GM13977 (cell line): Measurements from ENCODE around the gene AGAP2.
A peak's percentile ranks its signal among the peaks of the same experiment; 100 is the strongest.

Source experiments
- DNase-seq: peaks from one replicate; pipeline ENCODE4 v3.0.0; 2012; ENCODE audit warnings: low spot score
- CTCF ChIP-seq: IDR thresholded peaks from 2 replicates; pipeline ENCODE4 v1.5.1; 2012; ENCODE audit warnings: mild to moderate bottlenecking, control low read depth; ENCODE audit not compliant: insufficient read depth; ENCODE audit errors: extremely low read depth, missing control alignments
- in situ Hi-C: fragments of 300-500 bp; cut with MboI; formaldehyde crosslinking; loops from one replicate; pipeline ENCODE4 v1.12.0; 2022; ENCODE audit warnings: low sequenced_read_pairs, low pct_unique_long_range_greater_than_20kb, mixed read lengths, inconsistent platforms; ENCODE audit not compliant: unreplicated experiment

AGAP2 gene

GRCh38 chr12:57727758-57728395 is 10.7 kb downstream of the AGAP2 start:
- peak; percentile 20 for DNase-seq

GRCh38 chr12:57726884-57727757 is 11.4 kb downstream of the AGAP2 start:
- in situ Hi-C loops = no loop called here
- peak; percentile 20 for DNase-seq
- no peak for TF ChIP-seq CTCF

More at GRCh38 chr12:57727758-57728395, 10.7 kb downstream of the AGAP2 start:
- in situ Hi-C loops = no loop called here
- TF ChIP-seq CTCF = no peak

DNA sequence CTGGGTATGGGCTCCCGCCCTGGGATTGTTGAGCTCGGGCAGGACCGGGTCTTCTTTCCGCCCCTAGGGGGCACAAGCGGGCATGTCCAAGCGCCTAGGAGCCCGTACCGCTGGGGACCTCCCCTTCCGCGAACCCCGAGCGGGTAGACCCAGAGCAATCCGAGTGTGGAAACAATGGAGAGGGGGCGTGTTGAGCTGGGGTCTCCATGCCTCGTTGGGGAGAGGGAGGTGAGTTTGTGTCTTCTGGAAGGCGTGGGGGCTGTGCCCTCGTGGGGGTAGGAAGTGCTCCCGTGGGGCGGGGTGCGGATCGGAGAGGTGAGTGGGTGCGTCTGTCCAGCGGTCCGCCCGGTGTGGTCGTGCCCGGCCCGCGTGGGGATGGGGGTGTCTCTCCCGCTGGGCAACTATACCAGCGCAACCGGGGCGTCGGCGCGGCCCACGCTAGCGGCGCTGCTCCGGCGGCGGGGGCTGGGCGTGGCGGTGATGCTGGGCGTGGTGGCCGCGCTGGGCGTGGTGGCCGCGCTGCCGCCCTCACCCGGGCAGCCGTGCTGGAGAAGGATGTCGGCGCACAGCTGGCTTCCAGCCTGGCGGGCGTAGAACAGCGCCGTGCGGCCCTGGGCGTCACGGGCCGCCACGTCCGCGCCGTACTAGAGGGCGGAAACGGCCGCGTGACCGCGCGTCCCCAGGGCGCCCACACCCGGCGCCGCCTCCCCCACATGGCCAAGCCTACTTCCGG is 12.2 kb downstream of the AGAP2 start:
- DNase-seq = no peak
- in situ Hi-C loops = no loop called here
- TF ChIP-seq CTCF = peak; percentile 17

DNA sequence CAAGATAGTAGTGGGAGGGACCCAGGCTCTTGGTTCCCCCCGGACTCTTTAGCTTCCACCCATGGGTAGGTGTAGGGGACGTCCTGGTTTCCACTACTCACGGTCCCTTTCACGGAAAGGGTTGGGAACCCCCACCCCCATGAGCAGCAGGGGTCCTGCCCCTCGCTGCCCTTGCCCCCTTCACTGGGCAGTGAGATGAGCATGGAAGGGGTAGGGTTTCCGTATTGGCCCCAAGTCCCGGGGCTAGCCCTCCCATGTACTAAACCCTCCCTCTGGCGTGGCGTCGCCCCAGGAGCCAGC is 12.7 kb downstream of the AGAP2 start:
- in situ Hi-C loops = no loop called here

DNA sequence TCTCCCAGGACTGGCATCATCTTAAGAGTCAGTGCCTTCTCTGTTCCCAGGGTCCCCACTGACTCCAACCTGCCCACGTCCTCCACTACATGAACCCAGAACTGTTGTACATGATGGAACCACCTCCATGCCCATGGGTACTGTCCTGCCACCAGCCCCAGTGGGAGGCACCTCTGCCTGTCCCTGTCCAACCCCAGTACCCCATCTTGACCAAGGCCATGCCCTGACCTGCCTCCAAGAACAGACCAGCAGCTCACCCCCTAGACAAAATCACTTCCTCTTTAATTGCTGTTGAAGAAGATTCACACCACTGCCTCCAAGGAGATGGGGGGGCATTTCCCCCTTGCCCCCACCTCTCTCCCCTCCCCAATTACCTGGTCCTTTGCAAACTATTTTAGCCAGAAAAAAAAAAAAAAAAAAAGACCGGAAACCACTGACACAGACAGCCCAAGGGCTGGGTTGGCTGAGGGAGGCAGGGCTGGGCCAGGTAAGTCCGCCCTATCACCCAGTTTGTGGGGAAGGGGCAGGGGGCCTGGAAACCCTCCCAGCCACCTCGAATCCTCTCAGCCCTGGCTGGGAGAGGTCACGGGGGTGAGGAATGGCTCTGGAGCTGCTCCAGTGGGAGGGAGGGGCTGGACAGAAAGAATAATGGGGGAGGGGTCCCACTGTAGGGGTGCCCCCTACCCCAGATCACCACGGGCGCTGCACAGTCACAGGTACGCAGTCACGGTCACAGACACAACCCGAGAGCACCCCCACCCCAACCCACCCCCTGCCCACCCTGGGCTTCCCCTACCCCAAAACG is 13.4 kb downstream of the AGAP2 start:
- no peak for TF ChIP-seq CTCF
- DNase-seq = peak; percentile 14
- in situ Hi-C loops = no loop called here

More for the DNA sequence above, 12.7 kb downstream of the AGAP2 start:
- no peak for TF ChIP-seq CTCF
- DNase-seq = peak; percentile 36
